ENCODE results near the gene POC5.
"Not testable (repeated sequence)": the region's sequence is repeated elsewhere in the genome, so short reads cannot be mapped to it uniquely, and the experiment has no call there.

Gene POC5

DNA sequence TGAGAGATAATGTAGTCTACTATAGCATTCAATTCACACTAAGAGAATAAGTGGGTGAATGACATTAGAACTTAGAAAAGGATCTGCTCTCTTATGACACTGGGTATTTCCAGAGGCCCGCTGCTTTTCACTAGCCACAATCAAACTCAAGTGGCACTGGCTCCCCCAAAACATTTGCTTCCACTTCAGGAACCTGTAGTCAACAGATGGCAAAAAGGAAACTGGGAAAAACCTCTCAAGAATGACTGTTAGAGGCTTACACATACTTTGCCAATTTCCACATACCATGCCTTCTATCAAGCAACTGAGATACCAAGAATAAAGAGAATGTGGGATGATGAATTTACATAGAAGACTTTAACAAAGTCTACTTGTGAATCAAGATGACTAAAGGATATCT is 11.2 kb downstream of the POC5 start:
- no peak for DNase-seq (ENCODE audit: low spot score)

DNA sequence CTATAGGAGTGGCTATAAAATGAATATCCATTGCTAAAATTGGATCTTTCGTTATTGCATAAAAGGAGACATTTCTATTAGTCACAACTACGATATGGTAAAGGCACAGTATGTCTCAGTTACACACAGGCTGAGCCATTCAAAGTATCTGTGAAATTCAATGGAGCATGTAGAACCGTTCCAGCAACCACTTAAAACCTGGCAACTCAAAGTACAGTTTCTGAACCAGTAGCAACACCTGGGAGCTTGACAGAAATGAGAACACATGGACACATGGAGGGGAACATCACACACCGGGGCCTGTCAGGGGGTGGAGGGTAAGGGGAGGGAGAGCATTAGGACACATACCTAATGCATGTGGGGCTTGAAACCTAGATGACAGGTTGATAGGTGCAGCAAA is 15.4 kb downstream of the POC5 start:
- no peak for DNase-seq (ENCODE audit: low spot score)

DNA sequence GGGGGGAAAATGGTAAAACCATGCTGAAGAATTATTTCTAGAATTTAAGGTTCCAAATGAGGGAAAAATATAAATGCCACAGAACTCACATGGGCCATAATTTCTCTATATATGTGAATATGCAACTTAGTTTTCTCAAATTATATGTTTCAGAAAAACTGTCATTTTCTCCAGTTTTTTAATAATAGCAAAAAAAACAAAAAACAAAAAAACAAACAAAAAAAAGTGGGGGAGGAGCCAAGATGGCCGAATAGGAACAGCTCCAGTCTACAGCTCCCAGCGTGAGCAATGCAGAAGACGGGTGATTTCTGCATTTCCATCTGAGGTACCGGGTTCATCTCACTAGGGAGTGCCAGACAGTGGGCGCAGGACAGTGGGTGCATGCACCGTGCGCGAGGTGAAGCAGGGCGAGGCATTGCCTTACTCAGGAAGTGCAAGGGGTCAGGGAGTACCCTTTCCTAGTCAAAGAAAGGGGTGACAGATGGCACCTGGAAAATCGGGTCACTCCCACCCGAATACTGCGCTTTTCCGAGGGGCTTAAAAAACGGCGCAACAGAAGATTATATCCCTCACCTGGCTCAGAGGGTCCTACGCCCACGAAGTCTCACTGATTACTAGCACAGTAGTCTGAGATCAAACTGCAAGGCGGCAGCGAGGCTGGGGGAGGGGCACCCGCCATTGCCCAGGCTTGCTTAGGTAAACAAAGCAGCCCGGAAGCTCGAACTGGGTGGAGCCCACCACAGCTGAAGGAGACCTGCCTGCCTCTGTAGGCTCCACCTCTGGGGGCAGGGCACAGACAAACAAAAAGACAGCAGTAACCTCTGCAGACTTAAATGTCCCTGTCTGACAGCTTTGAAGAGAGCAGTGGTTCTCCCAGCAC is 21.5 kb downstream of the POC5 start:
- not testable (repeated sequence) for DNase-seq (ENCODE audit: low spot score)

DNA sequence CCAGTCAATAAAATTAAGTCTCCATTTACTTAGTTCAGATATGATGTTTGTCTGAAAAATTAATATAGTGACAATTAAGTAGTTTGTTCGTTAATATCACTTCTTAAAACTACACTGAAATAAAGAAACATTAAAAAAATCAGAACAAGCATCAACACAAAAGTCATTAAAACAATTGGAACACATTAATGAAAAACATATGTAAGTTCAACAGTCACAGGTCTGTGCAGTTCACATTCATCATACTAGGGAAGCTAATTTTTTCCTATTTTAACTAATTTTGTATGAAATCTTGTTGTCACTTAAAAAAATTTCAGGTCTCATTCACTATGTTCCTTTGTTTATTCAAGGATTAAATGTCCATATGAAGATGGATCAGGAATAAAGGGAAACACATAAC is 22.5 kb downstream of the POC5 start:
- DNase-seq (ENCODE audit: low spot score), result no peak

DNA sequence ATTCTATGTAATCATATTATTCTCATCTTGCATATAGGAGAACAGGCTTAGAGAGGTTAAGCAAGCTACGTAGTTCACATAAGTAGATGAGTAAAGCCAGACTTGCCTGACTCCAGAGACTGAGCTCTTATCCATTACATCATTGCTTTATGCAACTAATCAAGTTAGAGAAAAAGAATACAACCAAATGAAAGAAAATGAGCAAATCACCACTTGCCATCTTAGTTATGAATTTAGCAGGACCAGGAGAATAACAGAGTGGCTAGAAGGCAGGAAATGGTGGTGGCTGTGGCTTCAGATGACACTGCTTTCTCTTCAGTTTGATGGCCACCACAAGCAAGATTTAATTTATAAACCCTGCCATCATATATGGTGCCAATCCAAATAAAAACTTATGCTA is 26.6 kb downstream of the POC5 start:
- no peak for DNase-seq (ENCODE audit: low spot score)

DNA sequence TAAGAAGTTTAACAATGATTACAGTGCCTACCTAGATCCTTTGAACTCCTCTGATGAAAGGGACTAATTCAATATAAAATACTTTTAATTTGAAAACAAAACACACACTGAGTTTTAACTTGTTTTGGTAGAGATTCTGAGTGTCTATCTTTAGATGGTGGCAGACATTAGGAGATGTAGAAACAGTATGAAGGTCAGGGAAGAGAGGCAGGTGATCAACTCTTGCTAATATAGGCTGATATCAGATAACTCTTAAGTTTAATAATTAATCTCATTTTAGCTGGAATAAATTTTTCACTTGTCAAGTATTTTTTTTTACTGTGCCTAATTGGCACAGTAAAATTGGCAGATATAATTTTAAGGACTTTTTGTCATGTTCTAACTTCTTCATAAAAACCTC is 30.8 kb downstream of the POC5 start:
- no peak for DNase-seq (ENCODE audit: low spot score)

DNA sequence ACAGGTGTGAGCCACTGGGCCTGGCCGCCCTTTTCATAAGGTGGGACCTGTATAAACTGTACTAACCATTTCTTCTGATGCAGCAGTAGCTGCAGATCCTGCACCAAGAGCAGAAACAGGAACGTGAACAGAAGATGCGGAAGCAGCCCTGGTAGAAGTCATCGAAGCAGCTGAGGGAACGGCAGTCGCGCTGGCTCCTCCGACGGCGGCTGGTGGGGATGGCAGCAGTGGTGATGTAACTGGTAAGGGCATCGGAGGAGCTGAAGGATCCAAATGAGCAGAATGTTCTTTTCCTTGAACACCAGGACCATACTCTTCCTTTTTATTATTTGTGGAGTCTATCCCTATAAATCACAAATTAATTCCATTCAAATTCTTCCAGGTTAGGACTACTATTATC is 32.1 kb downstream of the POC5 start:
- no peak for DNase-seq (ENCODE audit: low spot score)

DNA sequence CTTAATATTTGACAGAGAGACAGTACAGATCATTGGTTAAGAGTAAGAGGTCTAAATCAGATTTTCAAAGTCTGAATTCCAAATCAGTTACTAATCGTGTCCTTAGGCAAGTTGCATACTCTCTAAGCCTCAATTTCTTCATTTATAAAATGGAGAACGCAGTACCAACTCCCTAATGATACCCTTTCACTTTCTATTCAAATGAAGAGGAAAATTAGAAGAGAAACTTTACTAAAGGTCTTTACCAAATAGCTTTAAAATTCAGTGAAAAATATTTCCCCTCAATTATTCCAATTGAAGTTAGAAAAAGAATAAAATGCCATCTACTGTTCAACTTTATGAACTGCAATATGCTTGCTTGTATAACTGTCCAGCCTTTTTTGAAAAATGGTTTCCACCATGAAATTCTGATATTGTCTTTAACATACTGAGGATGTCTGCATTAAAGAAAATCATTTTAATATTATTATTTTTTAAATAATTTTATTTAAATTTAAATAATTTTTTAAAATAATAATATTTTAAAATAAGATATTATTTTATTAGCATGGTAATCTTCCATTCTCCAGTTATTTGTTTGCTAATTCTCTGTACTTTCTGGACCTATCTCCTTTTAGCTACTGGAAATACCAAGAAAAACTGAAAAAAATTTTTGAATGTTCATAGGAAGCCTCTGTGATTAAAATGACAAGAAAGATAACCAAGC is 36.0 kb downstream of the POC5 start:
- no peak for DNase-seq (ENCODE audit: low spot score)

DNA sequence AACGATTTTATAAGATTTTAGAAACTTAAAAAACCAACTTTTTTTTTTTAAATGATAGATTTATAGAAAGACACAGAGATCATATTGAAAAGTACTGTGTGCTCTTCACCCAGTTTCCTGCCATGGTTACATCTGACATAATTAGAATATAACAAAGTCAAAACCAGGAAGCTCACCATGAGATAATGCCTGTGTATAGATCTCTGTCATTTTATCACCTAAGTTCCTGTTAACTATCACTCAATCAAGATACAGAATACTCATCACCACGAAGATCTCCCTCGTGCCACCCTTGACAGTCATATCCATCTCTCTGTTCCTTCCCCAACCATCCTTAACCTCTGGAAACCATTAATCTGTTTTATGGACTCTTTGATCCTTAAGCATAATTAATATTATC is 39.1 kb downstream of the POC5 start:
- no peak for DNase-seq (ENCODE audit: low spot score)

DNA sequence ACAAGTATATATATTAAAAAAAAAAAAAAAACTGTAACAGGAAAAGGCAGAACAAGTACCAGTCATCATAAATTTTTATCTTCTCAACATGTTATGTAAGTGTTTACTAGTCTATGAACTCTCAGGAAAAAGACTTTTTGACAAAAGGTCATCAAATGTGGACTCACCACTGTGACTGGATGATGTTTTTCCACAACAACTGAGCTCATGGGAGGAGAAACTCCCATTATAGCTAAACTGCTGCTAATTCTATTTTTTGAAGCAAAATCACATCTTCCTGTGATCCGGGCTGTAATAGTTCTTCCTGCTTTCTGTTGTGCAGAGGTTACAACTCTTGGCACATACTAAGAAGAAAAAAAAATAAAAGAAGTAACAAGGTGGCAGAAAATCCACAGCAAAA is 39.6 kb downstream of the POC5 start:
- no peak for DNase-seq (ENCODE audit: low spot score)

DNA sequence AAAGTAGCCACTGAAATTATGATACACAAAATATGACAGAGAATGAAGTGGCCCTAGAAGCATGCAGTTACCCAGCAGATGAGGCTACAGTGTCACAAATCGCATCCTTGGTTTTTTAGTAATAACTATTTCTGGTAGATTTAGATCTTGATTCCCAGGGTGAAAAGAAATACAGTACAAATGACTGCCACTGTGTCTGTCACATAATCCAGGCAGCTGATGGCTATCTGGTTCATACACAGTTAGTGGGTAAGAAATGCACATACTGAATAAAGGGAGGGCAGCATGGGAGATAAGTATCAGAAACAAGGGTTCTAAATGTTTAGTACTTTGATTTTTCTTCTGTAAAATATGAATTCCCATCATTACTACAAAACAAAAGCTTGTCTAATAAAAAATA is 41.5 kb downstream of the POC5 start:
- DNase-seq (ENCODE audit: low spot score), result no peak

DNA sequence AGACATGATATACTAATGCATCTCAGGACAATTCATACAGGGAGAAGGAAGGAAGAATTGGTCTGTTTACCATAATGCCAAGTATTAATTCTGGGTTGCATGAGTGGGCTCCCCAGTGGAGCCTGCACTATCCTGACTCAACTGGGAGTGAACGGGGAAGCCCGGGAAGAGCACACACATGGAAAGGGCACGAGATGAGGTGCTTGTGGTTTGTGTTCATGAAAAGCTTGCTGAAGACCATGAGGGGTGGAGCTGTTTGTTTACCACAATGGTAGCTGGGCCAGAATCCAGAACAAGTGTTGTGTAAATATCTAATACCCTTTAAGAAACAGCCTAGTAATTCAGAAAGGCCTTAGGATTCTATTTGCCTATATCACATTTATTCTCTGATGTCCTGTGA is 44.6 kb downstream of the POC5 start:
- DNase-seq (ENCODE audit: low spot score), result no peak

DNA sequence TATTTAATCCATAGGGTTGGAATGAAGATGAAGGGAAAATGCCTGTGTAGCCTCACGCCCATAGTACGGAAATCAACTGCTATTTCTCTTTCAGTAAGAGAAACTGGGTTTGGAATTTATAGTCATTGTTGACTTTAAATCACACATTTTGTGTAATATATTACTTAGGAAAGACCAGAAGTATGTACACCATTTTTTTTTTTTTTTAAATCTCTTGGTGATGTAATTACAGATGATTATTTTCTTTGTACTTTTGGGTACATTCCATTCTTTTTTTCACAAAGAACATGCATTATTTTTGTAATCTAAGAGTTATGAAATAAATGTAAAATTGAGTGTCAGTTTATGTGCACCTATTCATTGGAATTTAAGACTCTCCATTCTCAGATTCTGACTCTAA is 45.7 kb downstream of the POC5 start:
- no peak for DNase-seq (ENCODE audit: low spot score)

DNA sequence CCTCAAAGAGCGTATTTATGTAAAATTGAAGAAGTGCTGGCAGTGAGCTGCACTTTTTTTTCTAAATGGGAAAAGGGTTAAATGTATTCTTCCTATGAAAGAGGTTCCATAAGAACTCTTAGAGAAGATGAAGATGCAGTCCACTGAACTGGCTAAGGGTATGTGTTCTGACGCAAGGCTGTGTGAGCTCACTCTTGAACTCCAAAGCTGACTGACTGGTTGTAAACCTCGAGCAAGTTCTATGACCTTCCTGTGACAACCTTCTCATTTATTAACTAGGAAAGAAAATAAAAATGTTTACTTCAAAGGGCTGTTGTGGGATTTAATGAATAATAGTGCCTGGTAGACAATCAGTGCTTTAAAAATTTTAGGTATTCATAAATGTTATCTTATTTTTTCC is 46.7 kb downstream of the POC5 start:
- DNase-seq (ENCODE audit: low spot score), result no peak

DNA sequence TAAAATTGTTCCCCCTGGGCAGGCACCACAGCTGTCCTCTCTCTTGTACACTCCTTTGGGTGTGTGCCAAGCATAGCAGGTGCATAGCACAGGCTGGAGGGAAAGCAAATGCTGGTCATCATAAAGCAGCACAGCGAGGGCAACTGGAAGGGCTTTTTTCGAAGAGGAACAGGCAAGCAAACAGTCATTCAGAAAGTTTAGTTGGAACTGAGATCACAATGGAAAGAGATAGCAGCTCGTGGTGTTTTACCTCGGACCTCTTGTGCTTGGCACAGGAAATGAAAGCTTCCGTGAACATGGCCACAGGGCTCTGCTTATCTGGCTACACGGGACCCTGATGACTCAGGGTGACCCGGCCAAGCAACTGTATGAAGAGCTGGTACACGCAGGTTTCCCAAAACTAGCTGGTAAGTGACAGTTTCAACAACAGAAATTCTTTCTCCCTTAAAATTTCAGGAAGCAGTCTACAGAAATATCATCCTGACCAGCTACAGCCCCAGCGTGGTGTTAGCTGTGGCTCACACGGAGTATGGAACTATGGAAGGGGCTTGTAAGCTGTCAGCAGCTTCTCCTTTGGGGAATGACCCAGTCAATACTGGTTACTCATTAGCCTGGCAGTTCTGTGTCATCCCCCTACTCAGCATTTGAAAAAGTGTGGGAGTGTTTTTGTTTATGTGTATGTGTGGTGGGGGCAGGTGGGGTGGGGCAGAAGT is 48.1 kb downstream of the POC5 start:
- DNase-seq (ENCODE audit: low spot score), result peak; percentile 41

DNA sequence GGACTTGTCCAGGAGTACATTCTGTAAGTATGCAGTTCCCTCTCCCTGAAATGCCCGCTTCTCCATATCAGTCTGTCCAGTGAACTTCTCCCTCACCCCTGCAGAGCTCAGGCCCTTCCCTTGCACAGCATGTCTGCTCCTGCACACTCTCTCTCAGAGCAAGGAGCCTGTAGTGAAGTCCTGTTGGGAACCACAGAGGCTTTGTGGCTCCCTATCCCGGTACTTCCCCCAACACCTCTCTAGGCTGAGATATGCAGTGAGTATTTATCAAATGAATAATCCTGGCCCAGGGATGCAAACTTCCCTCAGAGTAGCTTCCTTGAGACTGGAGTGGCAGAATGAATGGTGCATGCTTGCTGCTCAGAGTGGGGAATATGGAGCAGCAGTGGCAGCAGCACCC is 48.8 kb downstream of the POC5 start:
- DNase-seq (ENCODE audit: low spot score), result no peak

DNA sequence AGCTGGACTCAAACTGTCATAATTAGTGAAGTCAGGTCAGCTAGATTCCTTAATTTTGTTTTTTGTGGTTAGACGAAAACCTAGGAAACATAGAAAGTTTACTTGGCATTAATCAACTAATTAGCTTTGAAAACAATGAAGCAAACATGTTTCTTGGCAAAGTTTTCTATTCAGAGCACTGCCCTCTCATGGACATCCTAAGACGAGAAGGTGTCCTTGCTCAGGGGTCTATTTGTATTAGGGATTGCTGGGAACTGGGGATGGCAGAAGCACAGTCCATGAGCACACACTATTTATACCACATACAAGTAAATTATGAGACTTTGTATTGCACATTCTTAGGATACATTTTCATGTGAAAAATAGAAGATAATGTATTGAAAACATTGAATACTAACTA is 49.7 kb downstream of the POC5 start:
- DNase-seq (ENCODE audit: low spot score), result no peak

DNA sequence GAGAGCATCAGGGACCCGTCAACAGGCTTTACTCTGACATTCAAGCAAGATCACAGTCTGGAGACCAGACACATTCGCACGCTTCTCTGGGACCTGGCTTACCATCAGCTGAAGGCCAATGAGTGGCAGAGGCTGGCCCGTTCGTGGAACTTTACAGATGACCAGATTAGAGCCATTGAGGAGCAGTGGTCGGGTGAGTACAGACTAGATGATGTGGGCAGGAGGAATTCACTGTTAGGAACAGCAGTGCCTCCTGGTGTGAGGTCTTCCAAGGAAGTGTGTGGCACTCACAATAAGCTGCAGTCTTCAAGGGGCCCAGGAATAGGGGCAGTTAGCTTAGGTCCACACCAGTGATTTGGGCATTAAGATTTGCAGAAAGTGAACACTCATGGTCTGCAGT is 50.4 kb downstream of the POC5 start:
- DNase-seq (ENCODE audit: low spot score), result no peak

DNA sequence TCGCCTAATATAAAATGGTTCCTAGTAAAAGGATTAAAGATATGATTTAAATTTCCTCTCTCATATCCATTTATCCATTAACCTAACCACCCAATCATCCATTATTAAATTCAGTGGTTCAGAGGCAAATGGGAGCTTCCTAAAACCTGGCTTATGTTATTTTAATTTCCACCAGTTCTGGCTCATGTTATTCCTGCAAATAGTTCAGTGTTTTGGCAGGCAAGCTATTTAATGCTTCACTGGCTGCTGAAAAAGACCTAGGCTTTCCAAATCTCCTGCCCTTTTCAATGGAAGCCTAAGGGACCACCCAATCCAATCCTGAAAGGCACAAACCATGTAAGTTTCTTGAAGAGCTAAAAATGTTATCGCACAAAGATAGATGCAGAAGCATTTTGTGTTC is 52.3 kb downstream of the POC5 start:
- DNase-seq (ENCODE audit: low spot score), result no peak

DNA sequence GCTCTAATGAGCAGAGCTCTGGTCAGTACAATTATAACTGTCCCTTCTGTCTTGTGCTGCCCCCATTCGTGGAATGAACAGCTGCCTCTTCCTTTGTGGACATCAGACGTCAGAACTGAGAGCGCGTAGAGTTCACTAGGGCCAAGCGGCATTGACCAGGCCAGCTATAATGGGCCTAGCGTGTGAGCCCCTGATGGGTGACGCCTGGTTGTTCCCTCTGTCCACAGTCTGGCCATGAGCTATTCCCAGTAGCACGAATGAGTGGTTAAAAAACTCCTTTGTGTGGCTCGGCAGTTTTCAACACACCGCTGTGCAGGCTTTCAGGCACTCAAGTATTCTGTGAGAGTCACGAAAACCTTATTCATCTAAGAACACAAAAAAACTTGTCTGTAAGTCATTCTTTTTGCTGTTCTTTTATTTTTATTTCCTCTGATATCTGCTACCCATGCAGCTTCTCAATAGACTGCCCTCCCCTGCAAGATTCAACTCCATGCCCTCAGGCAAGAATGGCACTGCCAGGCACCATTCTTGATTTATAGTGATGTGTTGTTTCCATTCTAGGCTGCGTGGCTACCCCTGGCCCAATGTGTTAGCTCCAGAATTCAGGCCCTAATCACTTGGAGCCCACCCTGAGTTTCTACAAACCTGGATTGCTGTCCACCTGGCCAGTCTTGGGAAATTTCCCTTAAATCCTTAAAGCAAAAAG is 53.5 kb downstream of the POC5 start:
- no peak for DNase-seq (ENCODE audit: low spot score)

DNA sequence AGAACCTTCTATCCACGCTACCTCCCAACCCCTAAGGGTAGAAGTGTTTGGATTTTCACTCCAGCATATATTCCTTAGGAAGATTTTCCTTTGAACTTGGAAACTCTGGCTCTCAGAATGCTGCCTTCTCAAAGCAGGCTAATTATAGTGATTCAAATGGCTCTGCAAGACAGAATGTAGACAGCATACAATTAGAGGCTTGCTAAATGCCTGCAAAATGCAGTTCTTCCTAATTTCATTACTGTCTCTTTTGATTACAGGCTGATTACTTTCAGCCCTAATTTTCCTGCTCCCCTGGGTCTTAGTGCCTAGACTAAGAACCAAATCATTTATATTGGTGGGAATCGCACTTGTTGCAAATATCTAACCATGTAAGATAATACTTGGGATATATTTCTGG is 55.2 kb downstream of the POC5 start:
- no peak for DNase-seq (ENCODE audit: low spot score)

DNA sequence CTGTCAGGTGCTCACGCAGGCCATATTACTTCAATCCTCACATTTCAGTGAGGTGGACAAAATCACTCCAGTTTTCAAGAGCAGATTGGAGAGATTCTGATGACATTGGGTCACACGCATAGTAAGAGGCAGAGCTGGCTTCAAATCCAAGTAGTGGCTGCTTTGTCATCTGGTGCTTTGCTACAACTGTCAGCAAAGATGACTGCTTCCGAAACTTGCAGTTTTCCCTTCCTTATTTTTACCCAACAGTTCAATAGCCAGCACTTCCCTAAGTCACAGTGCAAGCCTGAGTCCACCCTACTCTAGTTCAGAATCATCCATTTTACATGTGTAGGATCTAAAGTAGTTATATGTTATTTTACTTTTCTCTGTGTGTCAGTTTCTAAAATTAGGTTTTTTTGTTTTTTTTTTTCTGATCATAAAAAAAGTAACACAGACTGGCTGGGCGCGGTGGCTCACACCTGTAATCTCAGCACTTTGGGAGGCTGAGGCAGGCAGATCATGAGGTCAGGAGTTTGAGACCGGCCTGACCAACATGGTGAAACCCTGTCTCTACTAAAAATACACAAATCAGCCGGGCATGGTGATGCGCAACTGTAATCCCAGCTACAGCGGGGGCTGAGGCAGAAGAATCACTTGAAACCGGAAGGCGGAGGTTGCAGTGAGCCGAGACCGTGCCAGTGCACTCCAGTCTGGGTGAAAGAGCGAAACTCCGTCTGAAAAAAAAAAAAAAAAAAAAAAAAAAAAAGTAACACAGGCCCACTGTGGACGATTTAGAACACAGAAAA is 56.4 kb downstream of the POC5 start:
- peak; percentile 50 for DNase-seq (ENCODE audit: low spot score)
